BJ (cell line): Measurements from ENCODE around the gene FMO3. TPM values are rescaled to one million over a fixed set of nuclear protein-coding genes. Genes with fewer than 3 reads are reported as not detected.

ENCODE experiments used
- CTCF ChIA-PET: fragments of 350-600 bp; formaldehyde crosslinking; extraction: SDS; loops from one replicate; lab custom pipeline; 2021; ENCODE audit warnings: antibody characterized with exemption, inconsistent platforms; lab: Yijun Ruan, JAX
- POLR2A ChIA-PET: fragments of 300-600 bp; sonication (Branson Sonifier 250); formaldehyde crosslinking; extraction: SDS; loops from one replicate; lab custom pipeline; 2021; ENCODE audit warnings: antibody characterized with exemption; lab: Charles Lee
- DNase-seq: peaks from one replicate; pipeline ENCODE4 v3.0.0-alpha.2; 2011; ENCODE audit warnings: low read depth
- H3K27me3 ChIP-seq: 2 replicates; pipeline ENCODE4 v1.6.0; 2011; ENCODE audit warnings: low read length; ENCODE audit not compliant: control insufficient read depth, insufficient read depth
- H3K36me3 ChIP-seq: 2 replicates; pipeline ENCODE4 v1.5.1; 2011; ENCODE audit warnings: low read length; ENCODE audit not compliant: control insufficient read depth, insufficient read depth
- H3K4me3 ChIP-seq: 2 replicates; pipeline ENCODE4 v1.5.1; 2011; ENCODE audit warnings: low read depth, mild to moderate bottlenecking, control low read depth, low read length
- polyA plus RNA-seq: library from polyadenylated mRNA; depleted of rRNA; stranded (reverse); fragments of >200 nt; gene quantifications from 2 replicates; pipeline ENCODE4 v1.2.3, GENCODE V29; 2011; rRNA removed
- small RNA-seq: library from RNA; depleted of rRNA; stranded (forward); fragments of <200 nt; gene quantifications from one replicate; pipeline ENCODE3, GENCODE V24; 2012; ENCODE audit warnings: low replicate concordance, low read depth; ENCODE audit not compliant: insufficient read length
- TF ChIP-seq, protein P1 (sequence below): IDR thresholded peaks from 2 replicates; pipeline ENCODE4 v1.5.1; 2011; ENCODE audit warnings: low read depth, mild to moderate bottlenecking, control low read depth, inconsistent platforms, low read length, moderate library complexity; ENCODE audit not compliant: insufficient read depth

The FMO3 gene
- polyA plus RNA-seq, 1 experiment, result 0.45 TPM

GRCh38 chr1:171159148-171159547, 68.4 kb downstream of the FMO3 start:
- H3K4me3 ChIP-seq, result no peak overlapping the region
- CTCF ChIA-PET, result interaction anchor here (0.7 to 1.5 kb wide), 3 partner anchors 10 to 15 kb away, joined by 3 read pairs; no protein-coding TSS in a partner anchor
- no peak for DNase-seq
- no peaks in the 10 kb centered on the region for H3K36me3 ChIP-seq
- TF ChIP-seq, protein P1, sequence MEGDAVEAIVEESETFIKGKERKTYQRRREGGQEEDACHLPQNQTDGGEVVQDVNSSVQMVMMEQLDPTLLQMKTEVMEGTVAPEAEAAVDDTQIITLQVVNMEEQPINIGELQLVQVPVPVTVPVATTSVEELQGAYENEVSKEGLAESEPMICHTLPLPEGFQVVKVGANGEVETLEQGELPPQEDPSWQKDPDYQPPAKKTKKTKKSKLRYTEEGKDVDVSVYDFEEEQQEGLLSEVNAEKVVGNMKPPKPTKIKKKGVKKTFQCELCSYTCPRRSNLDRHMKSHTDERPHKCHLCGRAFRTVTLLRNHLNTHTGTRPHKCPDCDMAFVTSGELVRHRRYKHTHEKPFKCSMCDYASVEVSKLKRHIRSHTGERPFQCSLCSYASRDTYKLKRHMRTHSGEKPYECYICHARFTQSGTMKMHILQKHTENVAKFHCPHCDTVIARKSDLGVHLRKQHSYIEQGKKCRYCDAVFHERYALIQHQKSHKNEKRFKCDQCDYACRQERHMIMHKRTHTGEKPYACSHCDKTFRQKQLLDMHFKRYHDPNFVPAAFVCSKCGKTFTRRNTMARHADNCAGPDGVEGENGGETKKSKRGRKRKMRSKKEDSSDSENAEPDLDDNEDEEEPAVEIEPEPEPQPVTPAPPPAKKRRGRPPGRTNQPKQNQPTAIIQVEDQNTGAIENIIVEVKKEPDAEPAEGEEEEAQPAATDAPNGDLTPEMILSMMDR, result no peak
- POLR2A ChIA-PET, result no interaction called here
- H3K27me3 ChIP-seq, result no peaks in the 10 kb centered on the region

GRCh38 chr1:171160211-171160610, 69.5 kb downstream of the FMO3 start:
- TF ChIP-seq, protein P1, result no peak
- CTCF ChIA-PET, result interaction anchor here (1.5 kb wide), 1 partner anchor 9 kb away, joined by 3 read pairs; no protein-coding TSS in a partner anchor
- H3K36me3 ChIP-seq, result no peaks in the 10 kb centered on the region
- H3K4me3 ChIP-seq, result no peak overlapping the region
- H3K27me3 ChIP-seq, result no peaks in the 10 kb centered on the region
- POLR2A ChIA-PET, result no interaction called here
- DNase-seq, result no peak

DNA sequence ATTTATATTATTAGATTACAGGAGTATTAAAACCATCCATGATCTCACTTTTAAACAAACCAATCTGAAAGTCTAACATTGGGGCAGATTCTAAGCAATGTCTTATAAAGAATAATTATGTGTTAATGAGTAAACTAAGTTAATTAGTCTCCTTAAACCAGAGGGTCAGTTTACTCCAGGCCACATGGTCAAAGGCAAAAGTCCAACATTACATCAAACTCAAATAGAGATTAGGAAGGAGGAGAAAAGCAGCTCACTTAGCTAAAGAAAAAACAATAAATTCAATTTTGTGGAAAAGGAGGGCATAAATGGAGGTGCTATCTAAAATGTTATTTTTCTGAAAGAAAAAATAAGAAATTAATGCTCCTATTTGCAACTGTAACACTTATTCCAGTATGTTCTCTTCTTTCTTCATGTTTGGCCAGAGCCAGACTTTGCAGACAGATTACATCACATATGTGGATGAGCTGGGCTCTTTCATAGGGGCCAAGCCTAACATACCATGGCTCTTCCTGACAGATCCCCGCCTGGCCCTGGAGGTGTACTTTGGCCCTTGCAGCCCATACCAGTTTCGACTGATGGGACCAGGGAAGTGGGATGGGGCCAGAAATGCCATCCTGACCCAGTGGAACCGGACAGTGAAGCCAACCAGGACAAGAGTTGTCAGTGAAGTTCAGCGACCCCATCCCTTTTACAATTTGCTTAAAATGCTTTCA, 70.1 kb downstream of the FMO3 start:
- CTCF ChIA-PET, result no interaction called here
- no peak overlapping the region for H3K4me3 ChIP-seq
- DNase-seq, result no peak
- H3K36me3 ChIP-seq, result no peaks in the 10 kb centered on the region
- H3K27me3 ChIP-seq, result no peaks in the 10 kb centered on the region
- POLR2A ChIA-PET, result no interaction called here
- TF ChIP-seq, protein P1, result no peak

- H3K4me3 ChIP-seq, result no peak overlapping the region
- H3K36me3 ChIP-seq, result no peaks in the 10 kb centered on the region
- no peak for DNase-seq
- ChIA-PET POLR2A (no interaction called here), CTCF (interaction anchor here (1.2 kb wide), 1 partner anchor 65 kb away, joined by 3 read pairs; no protein-coding TSS in a partner anchor)
- TF ChIP-seq, protein P1, result no peak
- no peaks in the 10 kb centered on the region for H3K27me3 ChIP-seq
These were observed 70.7 kb downstream of the FMO3 start for GRCh38 chr1:171161431-171161830.

- TF ChIP-seq, protein P1, result no peak
- H3K27me3 ChIP-seq, result no peaks in the 10 kb centered on the region
- no peak overlapping the region for H3K4me3 ChIP-seq
- no peak for DNase-seq
- POLR2A ChIA-PET, result no interaction called here
- H3K36me3 ChIP-seq, result no peaks in the 10 kb centered on the region
- CTCF ChIA-PET, result no interaction called here
These were observed 75.7 kb downstream of the FMO3 start for GRCh38 chr1:171166361-171166760.

Small RNA genes lying within 50 kb of the gene (small RNA-seq; reads per million reads assigned to genes)
- not detected for gene MIR1295A

Other genes with a start within 250 kb of the FMO3 start
- gene MROH9, start 155.4 kb upstream of the FMO3 start, polyA plus RNA-seq, result 0.10 and 0.17 TPM in 2 replicates
- 0.07 and 0.17 TPM in 2 replicates for gene FMO2, start 94.4 kb downstream of the FMO3 start, polyA plus RNA-seq
- gene FMO1, start 157.6 kb downstream of the FMO3 start, polyA plus RNA-seq, result 0.91 and 2.0 TPM in 2 replicates
- gene FMO4, start 223.3 kb downstream of the FMO3 start, polyA plus RNA-seq, result 4.2 and 7.5 TPM in 2 replicates